ENCODE data around the gene LMNTD2.
"Not testable (repeated sequence)": the region's sequence is repeated elsewhere in the genome, so short reads cannot be mapped to it uniquely, and the experiment has no call there.

The LMNTD2 gene

GRCh38 chr11:533586-534395, 26.7 kb downstream of the LMNTD2 start:
- no peak for DNase-seq

DNA sequence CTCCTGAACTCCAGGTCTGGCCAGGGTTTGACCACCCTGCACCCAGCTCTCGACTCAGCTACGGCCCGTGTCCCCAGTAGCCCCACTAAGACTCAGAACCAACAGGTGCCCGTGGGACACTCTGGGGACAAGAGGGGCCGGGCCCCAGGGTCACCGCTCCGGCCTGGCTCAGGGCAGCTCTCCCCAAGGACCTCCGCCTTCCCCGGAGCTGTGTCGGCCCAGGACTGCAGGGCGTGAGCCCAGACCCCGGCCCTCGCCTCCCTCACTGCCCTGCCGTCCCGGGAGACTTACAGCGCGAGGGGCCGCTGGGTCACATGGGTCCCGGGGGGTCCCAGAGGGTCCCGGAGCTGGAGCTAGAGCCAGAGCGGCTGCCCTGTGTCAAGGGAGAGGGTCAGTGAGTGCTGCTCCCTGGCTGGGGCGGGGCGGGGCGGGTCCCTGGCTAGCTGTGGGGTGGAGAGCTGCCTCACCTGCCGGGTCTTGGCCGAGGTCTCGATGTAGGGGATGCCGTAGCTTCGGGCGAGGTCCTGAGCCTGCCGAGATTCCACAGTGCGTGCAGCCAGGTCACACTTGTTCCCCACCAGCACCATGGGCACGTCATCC, 27.5 kb downstream of the LMNTD2 start:
- DNase-seq = no peak

GRCh38 chr11:532527-532985, 28.0 kb downstream of the LMNTD2 start:
- DNase-seq = no peak

- no peak for DNase-seq
Observed at GRCh38 chr11:531919-532526, 28.5 kb downstream of the LMNTD2 start.

DNA sequence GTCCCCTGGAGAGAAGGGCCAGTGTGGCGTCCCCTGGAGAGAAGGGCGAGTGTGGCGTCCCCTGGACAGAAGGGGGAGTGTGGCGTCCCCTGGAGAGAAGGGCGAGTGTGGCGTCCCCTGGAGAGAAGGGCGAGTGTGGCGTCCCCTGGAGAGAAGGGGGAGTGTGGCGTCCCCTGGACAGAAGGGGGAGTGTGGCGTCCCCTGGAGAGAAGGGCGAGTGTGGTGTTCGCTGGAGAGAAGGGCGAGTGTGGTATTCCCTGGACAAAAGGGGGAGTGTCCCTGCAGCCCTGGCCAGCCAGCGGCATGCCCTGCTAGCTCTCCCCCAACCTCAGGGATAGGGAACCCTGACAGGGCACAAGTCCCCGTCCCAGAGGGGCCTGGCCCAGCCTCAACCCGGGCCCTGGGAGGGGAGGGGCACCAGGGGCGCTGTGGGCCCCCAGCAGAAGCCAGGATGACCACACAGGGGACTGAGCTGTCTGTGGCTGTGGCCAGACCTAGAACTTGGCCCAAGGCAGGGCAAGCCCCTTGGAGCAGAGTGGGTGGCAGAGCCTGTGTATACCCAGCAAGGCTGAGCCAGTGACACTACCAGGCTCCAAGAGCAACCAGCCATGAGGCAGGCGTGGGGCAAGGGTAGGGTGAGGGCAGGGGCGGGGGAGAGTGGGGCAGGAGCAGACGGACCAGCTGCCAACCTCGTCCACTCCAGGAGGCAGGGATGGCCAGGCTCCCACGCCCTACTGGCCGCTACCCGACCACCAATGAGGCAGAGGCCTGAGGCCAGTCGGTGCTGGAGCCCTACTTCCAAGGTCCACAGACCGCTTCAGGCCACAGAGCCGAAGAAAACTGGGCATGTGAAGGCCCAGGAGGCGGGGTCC, 29.3 kb downstream of the LMNTD2 start:
- no peak for DNase-seq

- no peak for DNase-seq
Observed at GRCh38 chr11:529728-530411, 30.7 kb downstream of the LMNTD2 start.

DNA sequence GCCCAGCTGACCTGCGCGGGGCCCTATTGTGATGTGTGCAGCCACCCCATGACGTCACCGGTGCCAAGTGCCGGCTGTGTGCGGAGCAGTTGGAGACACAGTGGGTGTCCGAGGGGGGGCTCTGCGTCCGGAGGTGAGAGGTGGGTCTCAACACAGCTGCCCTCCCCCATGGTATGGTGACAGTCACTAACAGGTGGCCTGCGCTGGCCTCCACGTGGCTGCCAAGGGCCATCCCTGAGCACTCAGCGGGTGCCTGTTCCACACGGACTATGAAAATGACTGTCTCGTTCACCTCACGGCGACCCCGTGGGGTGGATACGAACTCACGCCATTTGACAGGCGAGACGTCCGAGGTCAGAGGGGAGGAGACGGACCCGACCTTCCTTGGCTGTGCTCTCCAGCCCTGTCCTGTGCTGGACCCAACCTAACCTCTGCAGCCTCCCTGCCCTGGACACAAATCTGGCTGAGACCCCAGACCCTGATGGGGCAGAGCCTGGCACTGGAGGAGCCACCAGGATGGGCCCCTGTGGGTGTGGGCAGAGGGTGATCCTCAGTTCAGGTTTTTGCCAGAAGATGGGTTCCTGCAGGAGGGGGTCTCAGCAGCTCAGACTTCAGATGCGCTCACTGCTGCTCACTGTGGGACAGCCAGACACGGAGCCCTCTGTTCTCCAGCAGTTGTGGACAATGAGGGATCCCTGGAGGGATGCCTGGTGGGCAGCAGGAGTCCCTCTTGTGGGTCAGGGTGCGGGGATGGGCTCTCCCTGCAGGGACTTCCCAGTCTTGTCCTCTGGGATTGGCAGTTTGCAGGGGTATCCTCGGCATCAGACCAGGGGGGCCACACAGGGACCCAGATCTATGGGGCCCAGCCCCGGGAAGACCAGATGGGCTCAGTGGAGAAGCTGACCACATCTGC, 31.5 kb downstream of the LMNTD2 start:
- DNase-seq = no peak

DNA sequence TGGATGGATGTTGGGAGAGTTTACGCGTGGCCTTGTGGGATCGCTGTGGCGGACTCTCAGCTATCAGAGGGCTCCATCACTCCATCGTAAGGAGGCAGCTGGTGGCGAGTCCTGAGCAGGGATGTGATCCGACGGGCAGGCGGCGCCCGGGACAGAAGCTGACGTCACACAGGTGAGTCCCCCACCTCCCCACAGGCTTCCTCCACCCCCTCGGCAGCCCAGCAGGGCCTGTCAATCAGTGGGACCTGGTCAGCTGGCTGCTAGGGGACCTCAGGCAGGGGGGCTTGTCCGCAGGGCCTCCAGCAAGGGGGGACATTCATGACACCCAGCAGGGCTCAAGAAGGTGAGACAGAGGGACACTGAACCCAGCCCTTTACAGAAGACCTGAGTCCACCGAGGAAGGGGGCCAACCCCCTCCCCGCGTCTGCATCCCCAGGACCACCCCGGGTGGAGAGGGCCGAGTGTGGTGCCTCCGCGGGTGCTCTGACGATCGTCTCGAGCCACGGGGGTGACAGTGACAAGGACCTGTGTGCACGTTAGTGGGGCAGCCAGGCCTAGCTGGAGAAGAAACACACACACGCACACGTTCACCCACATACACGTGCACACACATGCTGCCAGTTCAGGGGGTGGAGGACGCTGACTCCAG, 32.2 kb downstream of the LMNTD2 start:
- DNase-seq = no peak

- no peak for DNase-seq
Observed at GRCh38 chr11:526192-526591, 34.3 kb downstream of the LMNTD2 start.

GRCh38 chr11:521177-521688, 39.3 kb downstream of the LMNTD2 start:
- no peak for DNase-seq

GRCh38 chr11:520428-521176, 39.9 kb downstream of the LMNTD2 start:
- no peak for DNase-seq

DNA sequence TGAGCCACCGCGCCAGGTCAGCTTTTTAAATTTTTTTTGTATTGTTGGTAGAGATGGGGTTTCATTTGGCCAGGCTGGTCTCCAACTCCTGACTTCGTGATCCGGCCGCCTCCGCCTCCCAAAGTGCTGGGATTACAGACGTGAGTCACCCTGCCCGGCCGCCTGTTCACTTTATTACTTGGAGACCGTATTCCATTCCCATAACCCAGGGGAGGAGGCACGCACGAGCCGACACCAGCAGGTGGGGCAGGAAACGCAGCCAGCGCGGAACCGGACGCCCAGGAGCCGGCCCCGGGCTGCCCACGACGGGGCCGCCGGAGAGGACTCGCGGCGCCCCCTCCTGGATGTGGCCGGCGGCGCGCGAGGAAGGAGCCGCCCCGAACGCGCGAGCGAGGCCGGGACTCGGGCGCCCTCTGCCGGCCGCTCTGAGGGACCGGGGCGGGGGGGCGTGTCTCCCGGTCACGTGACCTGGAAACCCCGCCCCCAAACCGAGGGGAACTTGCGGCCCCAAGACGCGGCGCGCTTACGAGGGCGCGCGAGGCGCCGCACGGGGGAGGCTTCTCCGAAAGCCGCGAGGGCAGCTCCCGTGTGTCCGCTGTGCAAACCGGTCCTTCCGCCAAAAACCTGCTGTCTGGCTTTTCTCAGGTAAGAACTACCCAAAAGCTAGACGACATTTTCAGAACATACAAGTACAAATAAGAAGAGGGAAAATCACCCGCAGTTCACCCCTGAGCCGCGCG, 41.9 kb downstream of the LMNTD2 start:
- peak; percentile 85 for DNase-seq

DNA sequence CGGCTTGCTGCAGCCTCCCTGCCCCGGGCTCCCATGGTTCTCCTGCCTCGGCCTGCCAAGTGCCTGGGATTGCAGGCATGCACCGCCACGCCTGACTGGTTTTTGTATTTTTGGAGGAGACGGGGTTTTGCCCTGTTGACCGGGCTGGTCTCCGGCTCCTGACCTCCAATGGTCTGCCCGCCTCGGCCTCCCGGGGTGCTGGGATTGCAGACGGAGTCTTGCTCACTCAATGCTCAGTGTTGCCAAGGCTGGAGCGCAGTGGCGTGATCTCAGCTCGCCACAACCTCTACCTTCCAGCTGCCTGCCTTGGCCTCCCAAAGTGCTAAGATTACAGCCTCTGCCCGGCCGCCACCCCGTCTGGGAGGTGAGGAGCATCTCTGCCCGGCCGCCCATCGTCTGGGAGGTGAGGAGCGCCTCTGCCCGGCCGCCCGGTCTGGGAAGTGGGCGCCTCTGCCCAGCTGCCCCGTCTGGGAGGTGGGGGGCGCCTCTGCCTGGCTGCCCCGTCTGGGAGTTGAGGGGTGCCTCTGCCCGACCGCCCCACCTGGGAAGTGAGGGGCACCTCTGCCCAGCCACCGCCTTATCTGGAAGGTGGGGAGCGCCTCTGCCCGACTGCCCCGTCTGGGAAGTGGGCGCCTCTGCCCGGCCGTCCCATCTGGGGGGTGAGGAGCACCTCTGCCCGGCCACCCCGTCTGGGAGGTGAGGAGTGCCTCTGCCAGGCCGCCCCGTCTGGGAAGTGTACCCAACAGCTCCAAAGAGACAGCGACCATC, 43.4 kb downstream of the LMNTD2 start:
- DNase-seq = not testable (repeated sequence)

GRCh38 chr11:516400-516799, 44.1 kb downstream of the LMNTD2 start:
- no peak for DNase-seq

DNA sequence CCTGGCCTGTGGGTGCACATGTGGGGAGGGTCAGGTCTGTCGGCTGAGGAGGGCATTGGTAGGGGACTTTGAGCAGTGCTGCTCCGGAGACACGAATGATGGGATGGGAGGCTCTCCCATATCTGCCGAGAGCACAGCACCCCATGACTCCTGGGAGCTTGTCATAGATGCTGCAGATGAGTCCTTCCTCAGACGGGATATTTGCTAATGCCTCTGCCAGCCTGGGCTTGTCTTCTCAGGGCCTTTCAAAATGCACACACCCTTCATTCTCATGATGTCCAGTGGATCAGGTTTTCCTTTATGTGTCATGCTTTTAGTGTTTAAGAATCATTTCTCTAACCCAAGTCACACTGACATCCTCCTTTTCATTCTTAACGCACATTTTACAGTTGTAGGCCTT, 45.4 kb downstream of the LMNTD2 start:
- DNase-seq = no peak

GRCh38 chr11:514606-515005, 45.9 kb downstream of the LMNTD2 start:
- DNase-seq = no peak

- DNase-seq = no peak
Observed at GRCh38 chr11:512761-513595, 47.6 kb downstream of the LMNTD2 start.

Data from activated CD4-positive, alpha-beta T cell treated with anti-CD3 and anti-CD28 coated beads for 1 hour (primary cell).